Neural cell (in vitro differentiated cells): Measurements from ENCODE around the gene INTS7. TPM values are rescaled to one million over a fixed set of nuclear protein-coding genes. Genes with fewer than 3 reads are reported as not detected.

ENCODE experiments used
- H2AFZ ChIP-seq: fragments of 200-600, 300-800 bp; sonication (generic), shearing (Covaris generic); 2 replicates; pipeline ENCODE4 v1.6.0; 2014; ENCODE audit warnings: low read depth, mild to moderate bottlenecking, antibody characterized with exemption, low read length, moderate library complexity
- H3F3A ChIP-seq: fragments of 200-600 bp; shearing (Covaris generic); 2 replicates; pipeline ENCODE4 v1.6.1; 2016; ENCODE audit warnings: mild to moderate bottlenecking, moderate library complexity, mixed read lengths, antibody characterized with exemption, low read length; ENCODE audit not compliant: insufficient read depth, poor library complexity, severe bottlenecking
- H3K27ac ChIP-seq: fragments of 200-600, 300-800 bp; sonication (generic), shearing (Covaris generic); 2 replicates; pipeline ENCODE4 v1.5.1; 2014; ENCODE audit warnings: mild to moderate bottlenecking, low read length, moderate library complexity
- H3K27me3 ChIP-seq: fragments of 300-800, 200-600 bp; sonication (generic), shearing (Covaris generic); 2 replicates; pipeline ENCODE4 v1.6.0; 2014; ENCODE audit warnings: mild to moderate bottlenecking, low read depth, low read length, moderate library complexity; ENCODE audit not compliant: insufficient read depth
- H3K36me3 ChIP-seq: fragments of 300-800, 200-600 bp; sonication (generic), shearing (Covaris generic); 2 replicates; pipeline ENCODE4 v1.5.1; 2014; ENCODE audit warnings: mild to moderate bottlenecking, antibody characterized with exemption, low read length, moderate library complexity; ENCODE audit not compliant: insufficient read depth
- H3K4me2 ChIP-seq: fragments of 300-800, 200-600 bp; sonication (generic), shearing (Covaris generic); 2 replicates; pipeline ENCODE4 v1.6.0; 2014; ENCODE audit warnings: mild to moderate bottlenecking, low read length
- H3K4me3 ChIP-seq: fragments of 300-800, 200-600 bp; sonication (generic), shearing (Covaris generic); 2 replicates; pipeline ENCODE4 v1.5.1; 2014; ENCODE audit warnings: mild to moderate bottlenecking, low read length, moderate library complexity
- H3K79me2 ChIP-seq: fragments of 200-600 bp; shearing (Covaris generic); replicated peaks from 2 replicates; pipeline ENCODE4 v1.6.0; 2014; ENCODE audit warnings: mild to moderate bottlenecking, low read length, moderate library complexity; ENCODE audit not compliant: insufficient read depth
- H3K9ac ChIP-seq: fragments of 300-800, 200-600 bp; sonication (generic), shearing (Covaris generic); 2 replicates; pipeline ENCODE4 v1.6.1; 2016; ENCODE audit warnings: mild to moderate bottlenecking, low read length, mixed read lengths
- H3K9me2 ChIP-seq: fragments of 200-600 bp; shearing (Covaris generic); 2 replicates; pipeline ENCODE4 v1.6.1; 2016; ENCODE audit warnings: mild to moderate bottlenecking, low read length, mixed read lengths; ENCODE audit not compliant: insufficient read depth
- H3K9me3 ChIP-seq: fragments of 200-600, 300-800 bp; sonication (generic), shearing (Covaris generic); 2 replicates; pipeline ENCODE4 v1.6.1; 2016; ENCODE audit warnings: mild to moderate bottlenecking, mixed run types, low read length, moderate library complexity, mixed read lengths
- H4K20me1 ChIP-seq: fragments of 200-600 bp; shearing (Covaris generic); 2 replicates; pipeline ENCODE4 v1.6.1; 2016; ENCODE audit warnings: mild to moderate bottlenecking, mixed run types; ENCODE audit not compliant: insufficient read depth
- CTCF ChIP-seq: fragments of 450-650 bp; IDR thresholded peaks from 2 replicates; pipeline ENCODE4 v1.5.1; 2014; ENCODE audit warnings: antibody characterized with exemption, mild to moderate bottlenecking, moderate library complexity; ENCODE audit not compliant: poor library complexity, severe bottlenecking
- EP300 ChIP-seq: fragments of 450-650 bp; conservative IDR thresholded peaks from 2 replicates; pipeline ENCODE4 v1.6.1; 2014; ENCODE audit warnings: antibody characterized with exemption, mild to moderate bottlenecking, moderate library complexity; ENCODE audit not compliant: poor library complexity, severe bottlenecking
- EZH2 ChIP-seq: fragments of 200-600, 300-800 bp; shearing (Covaris generic), sonication (generic); IDR thresholded peaks from 2 replicates; pipeline ENCODE4 v1.6.1; 2014; ENCODE audit warnings: antibody characterized with exemption, low read length, borderline replicate concordance, mild to moderate bottlenecking; ENCODE audit not compliant: insufficient read depth, poor library complexity, severe bottlenecking
- MXI1 ChIP-seq: fragments of 450-650 bp; conservative IDR thresholded peaks from 2 replicates; pipeline ENCODE4 v1.6.1; 2014; ENCODE audit warnings: antibody characterized with exemption, mild to moderate bottlenecking; ENCODE audit not compliant: poor library complexity, severe bottlenecking
- POLR2AphosphoS5 ChIP-seq: IDR thresholded peaks from 2 replicates; pipeline ENCODE4 v1.6.1; 2012
- RAD21 ChIP-seq: fragments of 450-650 bp; conservative IDR thresholded peaks from 2 replicates; pipeline ENCODE4 v1.6.1; 2014; ENCODE audit warnings: antibody characterized with exemption, mild to moderate bottlenecking, moderate library complexity
- REST ChIP-seq: IDR thresholded peaks from 2 replicates; pipeline ENCODE4 v1.6.1; 2012; ENCODE audit warnings: borderline replicate concordance
- SMC3 ChIP-seq: fragments of 450-650 bp; conservative IDR thresholded peaks from 2 replicates; pipeline ENCODE4 v1.6.1; 2014; ENCODE audit warnings: antibody characterized with exemption, mild to moderate bottlenecking, moderate library complexity; ENCODE audit not compliant: poor library complexity
- TAF1 ChIP-seq: IDR thresholded peaks from 2 replicates; pipeline ENCODE4 v1.6.1; 2012; ENCODE audit warnings: low read depth
- polyA plus RNA-seq: library from polyadenylated mRNA; depleted of rRNA; stranded (reverse); fragments of >200 nt; gene quantifications from 2 replicates; pipeline ENCODE4 v1.2.3, GENCODE V29; 2014

Gene INTS7
- polyA plus RNA-seq, 1 donor from 2014 or later, result 23.6 TPM

GRCh38 chr1:212021563-212021962 lies 13.8 kb downstream of the INTS7 start:
- Histone ChIP-seq H4K20me1 (no peaks in the 10 kb centered on the region), H3K4me3 (no peak overlapping the region), H3K9me3 (no peaks in the 10 kb centered on the region), H3K27me3 (no peaks in the 10 kb centered on the region), H3K9ac (no peak overlapping the region), H3K27ac (no peak overlapping the region), H2AFZ (no peak overlapping the region), H3K36me3 (no peaks in the 10 kb centered on the region), H3K79me2 (peaks cover 25% of the 10 kb centered on the region), H3K9me2 (no peaks in the 10 kb centered on the region), H3F3A (no peaks in the 10 kb centered on the region), H3K4me2 (no peak overlapping the region)
- TF ChIP-seq RAD21, result no peak
- TF ChIP-seq SMC3, result no peak
- no peak for TF ChIP-seq TAF1
- no peak for TF ChIP-seq MXI1

- Histone ChIP-seq H3K36me3 (no peaks in the 10 kb centered on the region), H3K27ac (no peak overlapping the region), H3K9me3 (no peaks in the 10 kb centered on the region), H3K79me2 (peaks cover 21% of the 10 kb centered on the region), H2AFZ (no peak overlapping the region), H3K4me3 (no peak overlapping the region), H3K9ac (no peak overlapping the region), H3F3A (no peaks in the 10 kb centered on the region), H3K4me2 (no peak overlapping the region), H3K27me3 (no peaks in the 10 kb centered on the region), H4K20me1 (no peaks in the 10 kb centered on the region), H3K9me2 (no peaks in the 10 kb centered on the region)
- no peak for TF ChIP-seq REST
- no peak for TF ChIP-seq SMC3
- no peak for TF ChIP-seq CTCF
- no peak for TF ChIP-seq RAD21
- no peak for TF ChIP-seq MXI1
These were observed 14.4 kb downstream of the INTS7 start for GRCh38 chr1:212020975-212021374.

GRCh38 chr1:212013672-212014071 lies 21.7 kb downstream of the INTS7 start:
- Histone ChIP-seq H3K4me3 (no peak overlapping the region), H3K36me3 (peaks cover 5% of the 10 kb centered on the region), H3K9me3 (no peaks in the 10 kb centered on the region), H2AFZ (no peak overlapping the region), H3K27me3 (no peaks in the 10 kb centered on the region), H3K9ac (no peak overlapping the region), H3F3A (no peaks in the 10 kb centered on the region), H3K9me2 (no peaks in the 10 kb centered on the region), H3K79me2 (no peaks in the 10 kb centered on the region), H4K20me1 (no peaks in the 10 kb centered on the region), H3K4me2 (no peak overlapping the region), H3K27ac (no peak overlapping the region)
- TF ChIP-seq EZH2 (no peak), MXI1 (no peak), SMC3 (no peak), REST (no peak), RAD21 (no peak), POLR2AphosphoS5 (no peak), EP300 (no peak), CTCF (no peak), TAF1 (no peak)
